Breast epithelium (tissue), 3 donors: ENCODE measurements around the gene GNAQ.

ENCODE experiments used
- CTCF ChIP-seq, 3 donors: fragments of 450-650 bp; IDR thresholded peaks; one replicate each; pipeline ENCODE4 v1.5.1; 2016 to 2017; ENCODE audit warnings: antibody characterized with exemption in 3 of 3, mild to moderate bottlenecking in 3 of 3, moderate library complexity in 3 of 3
- POLR2A ChIP-seq: fragments of 450-650 bp; IDR thresholded peaks from one replicate; pipeline ENCODE4 v1.6.1; 2016; ENCODE audit warnings: antibody characterized with exemption, mild to moderate bottlenecking, moderate library complexity

- TF ChIP-seq CTCF (IDR thresholded peaks at IDR 0.05) (no peak), POLR2A (no peak)
Observed at GRCh38 chr9:77802515-77803293, 228.9 kb downstream of the GNAQ start.
